Spinal cord (tissue), 10 donors: ENCODE measurements around the gene MAGED1. TPM values are rescaled to one million over a fixed set of nuclear protein-coding genes. Genes with fewer than 3 reads are reported as not detected.
"Not testable (repeated sequence)": the region's sequence is repeated elsewhere in the genome, so short reads cannot be mapped to it uniquely, and the experiment has no call there.

Source experiments
- DNase-seq, 6 donors: peaks; one replicate each; pipeline versions ENCODE4 v3.0.0 to v3.0.0-alpha.2; 2013 to 2015; ENCODE audit warnings: low spot score in 6 of 6, low read depth in 4 of 6
- H3K27ac ChIP-seq: one replicate; pipeline ENCODE4 v1.5.1; 2013; ENCODE audit warnings: low read depth, low read length, control low read depth
- H3K27me3 ChIP-seq: one replicate; pipeline ENCODE4 v1.6.1; 2013; ENCODE audit warnings: low read length; ENCODE audit not compliant: control insufficient read depth, insufficient read depth
- H3K36me3 ChIP-seq: one replicate; pipeline ENCODE4 v1.6.1; 2013; ENCODE audit warnings: low read length; ENCODE audit not compliant: control insufficient read depth, insufficient read depth
- H3K4me1 ChIP-seq: one replicate; pipeline ENCODE4 v1.6.1; 2013; ENCODE audit warnings: low read length; ENCODE audit not compliant: control insufficient read depth, insufficient read depth
- H3K4me3 ChIP-seq: one replicate; pipeline ENCODE4 v1.5.1; 2013; ENCODE audit warnings: low read depth, low read length, control low read depth
- H3K9me3 ChIP-seq: one replicate; pipeline ENCODE4 v1.6.1; 2013; ENCODE audit warnings: low read length; ENCODE audit not compliant: control insufficient read depth, insufficient read depth
- WGBS: methylation state at CpG from one replicate; pipeline ENCODE4 v1.1.5; 2013; ENCODE audit warnings: missing lambda C conversion rate; ENCODE audit not compliant: insufficient coverage; 5-methylcytosine and 5-hydroxymethylcytosine counted together
- polyA plus RNA-seq, 2 donors: library from polyadenylated mRNA; unstranded; fragments of 120-200 nt; gene quantifications; one replicate each; pipeline ENCODE4 v1.2.1, GENCODE V29; 2013; ENCODE audit not compliant: insufficient read length in 2 of 2
- total RNA-seq, 2 donors: library from RNA; depleted of rRNA in 1 of 2; stranded (reverse); fragments of 120-200 nt in 1 of 2; fragments of >200 nt in 1 of 2; gene quantifications; one replicate each; pipeline versions ENCODE4 v1.2.3 to v1.2.4, GENCODE V29; 2013 to 2014
- donor health status: healthy.

MAGED1 gene
- total and polyA plus RNA-seq, 4 donors, result 185 to 639 (median 410) TPM

- H3K4me1 ChIP-seq, result peaks cover 43% of the 10 kb centered on the region
- 31% methylated on average over 32 of the region's 32 CpGs for WGBS
- peak in 5 of 6 donors; percentile 26 to 93 (median 70) for DNase-seq
- H3K27me3 ChIP-seq, result no peaks in the 10 kb centered on the region
- H3K9me3 ChIP-seq, result no peaks in the 10 kb centered on the region
- peak overlapping the region; percentile 67 for H3K4me3 ChIP-seq
- peaks cover 29% of the 10 kb centered on the region for H3K36me3 ChIP-seq
- peak overlapping the region; percentile 95 for H3K27ac ChIP-seq
These were observed 691 bp downstream of the MAGED1 start for GRCh38 chrX:51893931-51894696.

GRCh38 chrX:51894697-51895336 lies 1.4 kb downstream of the MAGED1 start:
- no peaks in the 10 kb centered on the region for H3K27me3 ChIP-seq
- H3K4me1 ChIP-seq, result peaks cover 49% of the 10 kb centered on the region
- H3K9me3 ChIP-seq, result no peaks in the 10 kb centered on the region
- WGBS, result 30% methylated on average over 24 of the region's 25 CpGs
- DNase-seq, result peak in 4 of 6 donors; percentile 15 to 75 (median 44)
- peak overlapping the region; percentile 95 for H3K27ac ChIP-seq
- H3K4me3 ChIP-seq, result peak overlapping the region; percentile 67
- H3K36me3 ChIP-seq, result peaks cover 33% of the 10 kb centered on the region

- DNase-seq, result no peak
- Histone ChIP-seq H3K4me1 (peaks cover 49% of the 10 kb centered on the region), H3K27me3 (no peaks in the 10 kb centered on the region), H3K4me3 (no peak overlapping the region), H3K27ac (no peak overlapping the region), H3K9me3 (no peaks in the 10 kb centered on the region), H3K36me3 (peaks cover 41% of the 10 kb centered on the region)
- WGBS, result 77% methylated on average over 12 of the region's 12 CpGs
These were observed 3.2 kb downstream of the MAGED1 start for GRCh38 chrX:51896626-51897025.

- Histone ChIP-seq H3K36me3 (peaks cover 50% of the 10 kb centered on the region), H3K4me1 (peaks cover 35% of the 10 kb centered on the region), H3K27me3 (no peaks in the 10 kb centered on the region), H3K27ac (no peak overlapping the region), H3K4me3 (no peak overlapping the region), H3K9me3 (no peaks in the 10 kb centered on the region)
- peak in 2 of 6 donors; percentile 28 to 32 for DNase-seq
- WGBS, result 37% methylated on average over 2 of the region's 2 CpGs
These were observed 6.3 kb downstream of the MAGED1 start for GRCh38 chrX:51899741-51900140.

GRCh38 chrX:51902510-51903050 lies 9.2 kb downstream of the MAGED1 start:
- peaks cover 34% of the 10 kb centered on the region for H3K36me3 ChIP-seq
- no peaks in the 10 kb centered on the region for H3K27me3 ChIP-seq
- no peaks in the 10 kb centered on the region for H3K9me3 ChIP-seq
- DNase-seq, result no peak
- peaks cover 11% of the 10 kb centered on the region for H3K4me1 ChIP-seq
- WGBS, result 94% methylated on average over 2 of the region's 5 CpGs
- no peak overlapping the region for H3K4me3 ChIP-seq
- no peak overlapping the region for H3K27ac ChIP-seq

- WGBS, result no CpG with 5 or more reads among the region's 3 CpGs
- not testable (repeated sequence) for H3K4me3 ChIP-seq, H3K4me1 ChIP-seq, DNase-seq, H3K9me3 ChIP-seq, H3K27me3 ChIP-seq, H3K27ac ChIP-seq
- H3K36me3 ChIP-seq, result peaks cover 13% of the 10 kb centered on the region
These were observed 11.7 kb downstream of the MAGED1 start for GRCh38 chrX:51905152-51905551.

GRCh38 chrX:51905711-51906110 lies 12.3 kb downstream of the MAGED1 start:
- 80% methylated on average over 1 of the region's 3 CpGs for WGBS
- Histone ChIP-seq H3K4me3 (no peak overlapping the region), H3K36me3 (peaks cover 13% of the 10 kb centered on the region), H3K9me3 (no peaks in the 10 kb centered on the region), H3K27me3 (no peaks in the 10 kb centered on the region), H3K27ac (no peak overlapping the region), H3K4me1 (no peaks in the 10 kb centered on the region)
- DNase-seq, result no peak

- DNase-seq, result no peak
- Histone ChIP-seq H3K4me1 (no peaks in the 10 kb centered on the region), H3K36me3 (no peaks in the 10 kb centered on the region), H3K4me3 (no peak overlapping the region), H3K9me3 (no peaks in the 10 kb centered on the region), H3K27ac (no peak overlapping the region), H3K27me3 (no peaks in the 10 kb centered on the region)
- WGBS, result no CpG with 5 or more reads among the region's 2 CpGs
These were observed 24.2 kb downstream of the MAGED1 start for GRCh38 chrX:51917604-51918003.

- DNase-seq, result no peak
- H3K4me3 ChIP-seq, result no peak overlapping the region
- no peaks in the 10 kb centered on the region for H3K4me1 ChIP-seq
- H3K9me3 ChIP-seq, result no peaks in the 10 kb centered on the region
- H3K27ac ChIP-seq, result no peak overlapping the region
- no peaks in the 10 kb centered on the region for H3K36me3 ChIP-seq
- H3K27me3 ChIP-seq, result no peaks in the 10 kb centered on the region
- WGBS, result no CpG with 5 or more reads among the region's 1 CpG
These were observed 29.1 kb downstream of the MAGED1 start for GRCh38 chrX:51922561-51922960.
